Trophoblast cell (in vitro differentiated cells and primary cell): Measurements from ENCODE around the gene CAMSAP1.

Experiments used
- DNase-seq, 2 donors: peaks; one replicate each; pipeline ENCODE4 v3.0.0-alpha.2; 2016
- H2AFZ ChIP-seq: 2 replicates; pipeline ENCODE4 v1.6.1; 2013; ENCODE audit warnings: low read length, moderate library complexity, mild to moderate bottlenecking; ENCODE audit not compliant: insufficient read depth, poor library complexity
- H2AK5ac ChIP-seq: 2 replicates; pipeline ENCODE4 v1.6.1; 2013; ENCODE audit warnings: mild to moderate bottlenecking, low read length
- H2BK120ac ChIP-seq: 2 replicates; pipeline ENCODE4 v1.6.1; 2013; ENCODE audit warnings: low read length, mild to moderate bottlenecking, moderate library complexity; ENCODE audit not compliant: insufficient read depth, poor library complexity
- H2BK12ac ChIP-seq: 2 replicates; pipeline ENCODE4 v1.6.1; 2013; ENCODE audit warnings: mild to moderate bottlenecking, low read length, moderate library complexity
- H2BK5ac ChIP-seq: 2 replicates; pipeline ENCODE4 v1.6.1; 2013; ENCODE audit warnings: low read length, low read depth, moderate library complexity, mild to moderate bottlenecking; ENCODE audit not compliant: poor library complexity
- H3K14ac ChIP-seq: 2 replicates; pipeline ENCODE4 v1.6.1; 2013; ENCODE audit warnings: mild to moderate bottlenecking, low read length
- H3K18ac ChIP-seq: 2 replicates; pipeline ENCODE4 v1.6.1; 2013; ENCODE audit warnings: mild to moderate bottlenecking, low read length
- H3K23ac ChIP-seq: 2 replicates; pipeline ENCODE4 v1.6.1; 2013; ENCODE audit warnings: low read length
- H3K27ac ChIP-seq: 2 replicates; pipeline ENCODE4 v1.5.1; 2013; ENCODE audit warnings: low read depth, mild to moderate bottlenecking, inconsistent platforms, low read length, moderate library complexity
- H3K27me3 ChIP-seq: 2 replicates; pipeline ENCODE4 v1.6.1; 2013; ENCODE audit warnings: inconsistent platforms, mild to moderate bottlenecking, low read length, moderate library complexity; ENCODE audit not compliant: insufficient read depth
- H3K36me3 ChIP-seq, 2 experiments: 1 replicate in 1 of 2; 2 replicates in 1 of 2; pipeline ENCODE4 v1.6.1; 2013; ENCODE audit warnings: low read length in 2 of 2, mild to moderate bottlenecking in 2 of 2, moderate library complexity in 1 of 2; ENCODE audit not compliant: insufficient read depth in 2 of 2, control insufficient read depth in 1 of 2
- H3K4ac ChIP-seq: 2 replicates; pipeline ENCODE4 v1.6.1; 2013; ENCODE audit warnings: low read depth, mild to moderate bottlenecking, low read length, moderate library complexity
- H3K4me1 ChIP-seq, 2 experiments: 1 replicate in 1 of 2; 2 replicates in 1 of 2; pipeline ENCODE4 v1.6.1; 2013; ENCODE audit warnings: low read length in 2 of 2, mild to moderate bottlenecking in 2 of 2, moderate library complexity in 1 of 2; ENCODE audit not compliant: insufficient read depth in 2 of 2, control insufficient read depth in 1 of 2
- H3K4me2 ChIP-seq: 2 replicates; pipeline ENCODE4 v1.6.1; 2013; ENCODE audit warnings: inconsistent platforms, mild to moderate bottlenecking, low read length, moderate library complexity
- H3K4me3 ChIP-seq: 2 replicates; pipeline ENCODE4 v1.5.1; 2013; ENCODE audit warnings: mild to moderate bottlenecking, low read depth, low read length, inconsistent platforms
- H3K79me1 ChIP-seq: one replicate; pipeline ENCODE4 v1.6.1; 2013; ENCODE audit warnings: low read length
- H3K79me2 ChIP-seq: 2 replicates; pipeline ENCODE4 v1.6.1; 2013; ENCODE audit warnings: low read length, mild to moderate bottlenecking; ENCODE audit not compliant: control insufficient read depth, insufficient read depth, poor library complexity
- H3K9ac ChIP-seq: 2 replicates; pipeline ENCODE4 v1.6.1; 2013; ENCODE audit warnings: mild to moderate bottlenecking, low read length
- H3K9me3 ChIP-seq: 2 replicates; pipeline ENCODE4 v1.6.1; 2013; ENCODE audit warnings: low read depth, mild to moderate bottlenecking, control low read depth, inconsistent platforms, low read length; ENCODE audit not compliant: insufficient read depth
- H4K12ac ChIP-seq: 2 replicates; pipeline ENCODE4 v1.6.1; 2013; ENCODE audit warnings: low read depth, mild to moderate bottlenecking, low read length, moderate library complexity
- H4K8ac ChIP-seq: 2 replicates; pipeline ENCODE4 v1.6.1; 2013; ENCODE audit warnings: low read depth, mild to moderate bottlenecking, low read length, moderate library complexity
- H4K91ac ChIP-seq: one replicate; pipeline ENCODE4 v1.6.1; 2013; ENCODE audit warnings: low read depth, mild to moderate bottlenecking, low read length, moderate library complexity
- WGBS: extraction: QIAGEN DNeasy Blood & Tissue Kit; methylation state at CpG from one replicate; pipeline ENCODE4 v1.1.7; 2013; ENCODE audit warnings: missing lambda C conversion rate; ENCODE audit not compliant: insufficient read length, insufficient coverage; ENCODE audit errors: extremely low coverage; 5-methylcytosine and 5-hydroxymethylcytosine counted together

Gene CAMSAP1

DNA sequence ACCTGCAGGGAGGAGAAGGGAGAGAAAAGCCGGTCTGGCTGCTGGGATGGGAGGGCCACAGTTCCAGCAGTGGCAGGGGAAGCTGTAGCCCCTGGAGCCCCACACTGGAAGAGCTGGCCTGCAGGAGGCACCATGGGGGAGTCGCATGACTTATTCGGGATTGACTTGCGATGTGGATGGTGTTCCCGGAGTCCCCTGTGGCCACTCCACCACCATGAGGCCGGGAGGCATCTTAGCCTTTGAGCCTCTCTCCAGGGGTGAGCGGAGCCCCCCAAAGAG lies 113.3 kb downstream of the CAMSAP1 start:
- no peak overlapping the region for H3K9ac ChIP-seq
- DNase-seq, result no peak
- H3K27me3 ChIP-seq, result no peaks in the 10 kb centered on the region
- no peaks in the 10 kb centered on the region for H3K36me3 ChIP-seq
- no peak overlapping the region for H2BK5ac ChIP-seq
- H2AK5ac ChIP-seq, result no peak overlapping the region
- no peaks in the 10 kb centered on the region for H3K79me1 ChIP-seq
- H3K4me3 ChIP-seq, result no peak overlapping the region
- H3K27ac ChIP-seq, result no peak overlapping the region
- no peak overlapping the region for H2BK120ac ChIP-seq
- no peak overlapping the region for H3K18ac ChIP-seq
- no peak overlapping the region for H3K4me2 ChIP-seq
- no peak overlapping the region for H3K14ac ChIP-seq
- no peaks in the 10 kb centered on the region for H3K79me2 ChIP-seq
- no CpG with 5 or more reads among the region's 7 CpGs for WGBS
- peaks cover 11% of the 10 kb centered on the region for H3K9me3 ChIP-seq
- H4K12ac ChIP-seq, result no peak overlapping the region
- H3K4ac ChIP-seq, result no peak overlapping the region
- H2AFZ ChIP-seq, result no peak overlapping the region
- H4K91ac ChIP-seq, result no peak overlapping the region
- H3K4me1 ChIP-seq, result no peaks in the 10 kb centered on the region
- no peak overlapping the region for H3K23ac ChIP-seq
- no peak overlapping the region for H4K8ac ChIP-seq
- no peak overlapping the region for H2BK12ac ChIP-seq

DNA sequence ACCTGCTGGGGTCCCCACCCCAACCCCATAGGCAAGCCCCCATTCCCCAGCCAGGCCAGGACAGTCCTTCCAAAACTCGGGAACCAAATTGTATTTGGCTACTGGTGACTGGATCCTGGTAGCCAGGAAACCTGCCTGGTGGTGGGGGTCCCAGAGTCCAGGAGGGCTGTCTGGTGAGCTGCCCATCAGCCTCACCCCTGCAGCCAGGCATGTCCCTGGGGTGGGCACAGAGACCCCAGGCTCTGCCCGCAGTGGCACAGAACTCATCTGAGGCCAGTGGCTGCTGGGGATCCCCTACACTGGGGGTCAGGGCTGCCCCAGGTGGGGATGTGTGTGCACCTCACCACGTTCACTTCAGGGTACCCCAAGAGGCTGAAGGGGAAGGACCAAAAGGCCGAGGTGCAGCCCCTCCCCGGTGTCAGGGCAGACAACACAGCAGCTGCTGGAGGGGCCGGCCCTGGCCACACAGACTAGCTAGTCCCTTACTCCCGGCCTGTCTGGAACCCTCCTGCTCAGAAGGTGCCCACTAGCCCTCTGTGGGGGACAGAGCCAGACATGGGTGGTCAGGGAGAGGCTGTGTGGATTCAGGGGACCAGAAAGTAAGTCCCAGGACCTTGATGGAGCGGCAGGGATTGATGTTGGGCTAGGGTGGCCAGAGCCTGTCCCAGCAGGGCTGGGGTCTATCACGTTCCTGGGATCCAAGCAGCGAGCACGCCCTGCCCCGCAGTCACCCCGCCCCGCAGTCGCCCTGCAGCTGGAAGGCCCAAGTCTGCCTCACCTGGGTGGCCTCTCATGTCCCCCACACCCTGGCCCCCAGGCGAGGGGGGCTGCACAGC lies 113.9 kb downstream of the CAMSAP1 start:
- H2BK12ac ChIP-seq, result no peak overlapping the region
- no peak overlapping the region for H3K4me3 ChIP-seq
- no peak overlapping the region for H3K4ac ChIP-seq
- H4K8ac ChIP-seq, result no peak overlapping the region
- H3K14ac ChIP-seq, result no peak overlapping the region
- no peak overlapping the region for H3K23ac ChIP-seq
- no peaks in the 10 kb centered on the region for H3K79me2 ChIP-seq
- no peak overlapping the region for H3K4me2 ChIP-seq
- no peaks in the 10 kb centered on the region for H3K79me1 ChIP-seq
- H4K12ac ChIP-seq, result no peak overlapping the region
- no peak overlapping the region for H3K9ac ChIP-seq
- H3K9me3 ChIP-seq, result peaks cover 12% of the 10 kb centered on the region
- no peaks in the 10 kb centered on the region for H3K27me3 ChIP-seq
- no peak overlapping the region for H2BK120ac ChIP-seq
- no peak for DNase-seq
- no peaks in the 10 kb centered on the region for H3K36me3 ChIP-seq
- H4K91ac ChIP-seq, result no peak overlapping the region
- H3K27ac ChIP-seq, result no peak overlapping the region
- no peak overlapping the region for H3K18ac ChIP-seq
- H2BK5ac ChIP-seq, result no peak overlapping the region
- no peak overlapping the region for H2AK5ac ChIP-seq
- WGBS, result no CpG with 5 or more reads among the region's 16 CpGs
- H3K4me1 ChIP-seq, result no peaks in the 10 kb centered on the region
- no peak overlapping the region for H2AFZ ChIP-seq

DNA sequence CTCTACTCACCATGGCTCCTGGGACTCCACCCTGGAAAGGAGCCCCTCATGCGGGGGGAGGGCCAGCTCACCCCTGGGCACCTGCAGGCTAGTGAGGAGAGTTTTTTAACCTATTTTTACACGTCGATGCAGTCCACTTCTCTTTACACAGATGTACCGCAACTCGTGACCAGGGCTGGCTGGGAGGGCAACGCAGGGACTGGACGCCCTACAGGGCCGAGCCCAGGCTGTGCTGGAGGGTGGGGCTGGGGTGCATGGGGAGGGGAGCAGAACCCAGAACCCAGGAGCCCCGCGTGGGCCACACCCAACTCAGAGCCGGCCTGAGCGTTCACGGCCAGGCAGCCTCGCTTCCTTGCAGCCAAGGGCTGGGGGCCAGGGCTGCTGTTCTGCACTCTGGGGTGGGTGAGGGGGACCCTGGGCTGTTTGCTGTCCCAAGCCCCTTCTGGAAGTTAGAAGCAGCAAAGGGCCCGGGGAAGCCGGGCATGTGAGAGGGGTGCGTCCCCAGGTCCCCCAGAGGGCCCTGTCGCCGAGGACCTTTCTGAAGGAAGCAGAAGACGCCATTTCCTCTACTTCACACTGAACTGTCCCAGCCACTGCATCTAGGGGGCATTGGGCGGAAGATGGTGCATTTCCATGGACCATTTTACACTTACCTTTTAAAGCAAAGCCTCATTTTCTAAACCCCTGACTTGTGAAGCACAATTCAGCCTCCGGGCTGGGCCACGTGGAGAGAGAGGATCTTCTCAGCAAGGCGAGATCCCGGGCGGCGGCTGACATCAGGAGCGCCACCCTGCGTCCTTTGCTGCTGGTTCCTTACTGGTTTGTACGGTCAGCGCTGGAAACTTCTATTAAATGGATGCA lies 114.8 kb downstream of the CAMSAP1 start:
- H4K12ac ChIP-seq, result no peak overlapping the region
- H3K18ac ChIP-seq, result no peak overlapping the region
- H3K9me3 ChIP-seq, result peaks cover 8% of the 10 kb centered on the region
- H3K79me2 ChIP-seq, result no peaks in the 10 kb centered on the region
- no peak overlapping the region for H3K4me2 ChIP-seq
- no CpG with 5 or more reads among the region's 31 CpGs for WGBS
- no peak overlapping the region for H2BK12ac ChIP-seq
- H3K27ac ChIP-seq, result no peak overlapping the region
- no peak overlapping the region for H2BK120ac ChIP-seq
- H2AK5ac ChIP-seq, result no peak overlapping the region
- DNase-seq, result no peak
- H3K27me3 ChIP-seq, result no peaks in the 10 kb centered on the region
- no peaks in the 10 kb centered on the region for H3K36me3 ChIP-seq
- no peak overlapping the region for H2BK5ac ChIP-seq
- H3K9ac ChIP-seq, result no peak overlapping the region
- H3K14ac ChIP-seq, result no peak overlapping the region
- no peak overlapping the region for H4K8ac ChIP-seq
- no peak overlapping the region for H3K23ac ChIP-seq
- no peak overlapping the region for H3K4me3 ChIP-seq
- no peaks in the 10 kb centered on the region for H3K79me1 ChIP-seq
- no peak overlapping the region for H3K4ac ChIP-seq
- H2AFZ ChIP-seq, result no peak overlapping the region
- H4K91ac ChIP-seq, result no peak overlapping the region
- H3K4me1 ChIP-seq, result no peaks in the 10 kb centered on the region

DNA sequence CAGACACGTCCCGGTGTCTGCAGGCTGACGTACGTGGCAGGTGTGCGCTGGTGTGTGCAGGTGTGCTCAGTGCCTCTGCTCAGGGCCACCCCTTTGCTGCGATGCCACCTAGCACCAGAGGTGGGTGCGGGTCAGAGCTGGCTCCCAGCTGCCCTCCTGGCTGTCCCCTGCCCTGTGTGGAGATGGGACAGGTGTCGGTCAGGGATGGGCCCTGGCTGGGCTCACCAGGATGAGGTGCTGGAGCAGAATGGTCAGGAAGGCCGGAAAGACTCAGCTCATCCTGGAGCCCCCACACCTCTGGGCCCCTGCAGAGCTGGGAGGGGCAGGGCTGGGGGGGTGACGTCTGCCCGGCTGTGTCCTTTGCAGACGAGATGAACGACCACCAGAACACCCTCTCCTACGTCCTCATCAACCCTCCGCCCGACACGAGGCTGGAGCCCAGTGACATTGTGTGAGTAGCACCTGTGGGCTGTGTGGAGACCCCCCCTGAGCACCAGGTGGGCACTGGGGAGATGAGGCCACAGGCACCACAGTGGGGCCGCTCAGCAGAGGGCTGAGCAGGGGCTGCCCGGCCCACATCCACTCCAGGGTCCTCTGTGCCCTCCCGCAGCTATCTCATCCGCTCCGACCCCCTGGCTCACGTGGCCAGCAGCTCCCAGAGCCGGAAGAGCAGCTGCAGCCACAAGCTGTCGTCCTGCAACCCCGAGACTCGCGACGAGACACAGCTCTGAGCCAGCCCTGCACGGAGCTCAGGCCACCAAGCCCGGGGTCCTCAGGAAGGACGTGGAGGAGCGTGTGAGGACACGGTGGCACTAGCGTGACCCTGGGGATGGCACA lies 115.7 kb downstream of the CAMSAP1 start:
- peak overlapping the region; percentile 1 for H3K4me3 ChIP-seq
- no peak overlapping the region for H4K8ac ChIP-seq
- no CpG with 5 or more reads among the region's 35 CpGs for WGBS
- no peak overlapping the region for H2BK12ac ChIP-seq
- H3K18ac ChIP-seq, result no peak overlapping the region
- H3K79me2 ChIP-seq, result no peaks in the 10 kb centered on the region
- no peak overlapping the region for H2BK5ac ChIP-seq
- no peak overlapping the region for H3K27ac ChIP-seq
- H3K9me3 ChIP-seq, result peaks cover 7% of the 10 kb centered on the region
- H3K9ac ChIP-seq, result no peak overlapping the region
- no peak overlapping the region for H4K91ac ChIP-seq
- no peak overlapping the region for H2AK5ac ChIP-seq
- no peak overlapping the region for H3K14ac ChIP-seq
- no peak for DNase-seq
- H2AFZ ChIP-seq, result no peak overlapping the region
- no peaks in the 10 kb centered on the region for H3K27me3 ChIP-seq
- H3K79me1 ChIP-seq, result no peaks in the 10 kb centered on the region
- no peak overlapping the region for H3K23ac ChIP-seq
- H3K4ac ChIP-seq, result no peak overlapping the region
- no peak overlapping the region for H2BK120ac ChIP-seq
- H3K4me2 ChIP-seq, result no peak overlapping the region
- H3K4me1 ChIP-seq, result no peaks in the 10 kb centered on the region
- H3K36me3 ChIP-seq, result no peaks in the 10 kb centered on the region
- no peak overlapping the region for H4K12ac ChIP-seq
